OCI-LY7 (cell line): Measurements from ENCODE around the gene UBA7. TPM values are rescaled to one million over a fixed set of nuclear protein-coding genes. Genes with fewer than 3 reads are reported as not detected.

Experiments used
- Bru-seq: library from RNA; stranded (reverse); fragments of 400-500 nt; gene quantifications from one replicate; lab custom pipeline; 2021; lab: Mats Ljungman, UMichigan
- BruChase-seq, 2 experiments: library from RNA; stranded (reverse); fragments of 400-500 nt; gene quantifications; one replicate each; lab custom pipeline; 2021; lab: Mats Ljungman, UMichigan
- BruUV-seq: library from RNA; stranded (reverse); fragments of 400-500 nt; replicated peaks from 2 replicates; lab custom pipeline; 2021; lab: Mats Ljungman, UMichigan
- CTCF ChIA-PET: fragments of 300-600 bp; sonication (Branson Sonifier 250); formaldehyde crosslinking; loops from one replicate; lab custom pipeline; 2022; ENCODE audit warnings: antibody characterized with exemption; ENCODE audit not compliant: unreplicated experiment; lab: Charles Lee
- POLR2A ChIA-PET: fragments of 300-600 bp; sonication (Branson Sonifier 250); formaldehyde crosslinking; loops from one replicate; lab custom pipeline; 2022; ENCODE audit warnings: antibody characterized with exemption; lab: Charles Lee
- DNase-seq: peaks from one replicate; pipeline ENCODE4 v3.0.0-alpha.2; 2015; ENCODE audit warnings: low spot score
- H2AFZ ChIP-seq: fragments of 200-600 bp; sonication (generic), shearing (Covaris generic); 2 replicates; pipeline ENCODE4 v1.6.1; 2014; ENCODE audit warnings: mild to moderate bottlenecking, antibody characterized with exemption, low read length, moderate library complexity
- H3K27ac ChIP-seq: fragments of 200-600 bp; sonication (generic); 2 replicates; pipeline ENCODE4 v1.5.1; 2014; ENCODE audit warnings: mixed run types, low read depth, mild to moderate bottlenecking, moderate library complexity, low read length, inconsistent platforms; ENCODE audit not compliant: poor library complexity, severe bottlenecking
- H3K36me3 ChIP-seq: fragments of 200-600 bp; sonication (generic); 2 replicates; pipeline ENCODE4 v1.6.1; 2014; ENCODE audit warnings: mild to moderate bottlenecking, antibody characterized with exemption, low read length, moderate library complexity, mixed read lengths; ENCODE audit not compliant: insufficient read depth
- H3K4me1 ChIP-seq: fragments of 200-600 bp; sonication (generic); 2 replicates; pipeline ENCODE4 v1.5.1; 2014; ENCODE audit warnings: mild to moderate bottlenecking, low read length; ENCODE audit not compliant: insufficient read depth, poor library complexity, severe bottlenecking
- H3K4me2 ChIP-seq: fragments of 200-600 bp; sonication (generic); 2 replicates; pipeline ENCODE4 v1.6.1; 2014; ENCODE audit warnings: mild to moderate bottlenecking, low read length
- H3K4me3 ChIP-seq: fragments of 200-600 bp; sonication (generic); 2 replicates; pipeline ENCODE4 v1.5.1; 2014; ENCODE audit warnings: mild to moderate bottlenecking, low read depth, low read length; ENCODE audit not compliant: poor library complexity, severe bottlenecking
- H3K79me2 ChIP-seq: fragments of 200-600 bp; sonication (generic); 2 replicates; pipeline ENCODE4 v1.6.1; 2016; ENCODE audit warnings: low read depth, mild to moderate bottlenecking, low read length, moderate library complexity, mixed read lengths; ENCODE audit not compliant: insufficient read depth
- H3K9me2 ChIP-seq: fragments of 200-600 bp; sonication (generic); 2 replicates; pipeline ENCODE4 v1.6.1; 2016; ENCODE audit warnings: mild to moderate bottlenecking, low read length, mixed read lengths; ENCODE audit not compliant: insufficient read depth
- H3K9me3 ChIP-seq: fragments of 200-600 bp; sonication (generic); 2 replicates; pipeline ENCODE4 v1.6.1; 2014; ENCODE audit warnings: mild to moderate bottlenecking, mixed run types, low read length, mixed read lengths
- H4K20me1 ChIP-seq: fragments of 200-600 bp; sonication (generic); 2 replicates; pipeline ENCODE4 v1.6.1; 2014; ENCODE audit warnings: mild to moderate bottlenecking, antibody characterized with exemption, low read length, moderate library complexity, mixed read lengths; ENCODE audit not compliant: insufficient read depth
- CTCF ChIP-seq: fragments of 200-600 bp; sonication (generic); conservative IDR thresholded peaks from 2 replicates; pipeline ENCODE4 v1.5.1; 2014; ENCODE audit warnings: mild to moderate bottlenecking, antibody characterized with exemption, low read length, moderate library complexity, mixed read lengths
- EZH2phosphoT487 ChIP-seq: fragments of 200-600 bp; sonication (generic); IDR thresholded peaks from 2 replicates; pipeline ENCODE4 v1.6.1; 2018; ENCODE audit warnings: low read depth, borderline replicate concordance, mild to moderate bottlenecking, mixed run types, antibody characterized with exemption, low read length, moderate library complexity, mixed read lengths
- intact Hi-C: fragments of 100-400 bp; cut with micrococcal nuclease; formaldehyde crosslinking; loops from one replicate; pipeline ENCODE4 v1.10.0; 2022; ENCODE audit not compliant: unreplicated experiment
- long read RNA-seq: library from polyadenylated mRNA; stranded (forward); transcript quantifications from one replicate; pipeline ENCODE4 v2.0.0, GENCODE V29; 2022
- total RNA-seq, 2 experiments: library from RNA; depleted of rRNA in 1 of 2; stranded (reverse); fragments of >200 nt in 1 of 2; shearing (Covaris generic) in 1 of 2; gene quantifications; 2 replicates each; pipeline ENCODE4 v1.2.3, GENCODE V29; 2014 to 2022

Gene UBA7
- 18.1 and 26.3 TPM in 2 replicates for total RNA-seq (2014; rRNA removed; shearing (Covaris generic))
- 14.2 and 14.7 TPM in 2 replicates for total RNA-seq (2022)
- Bru-seq, nascent RNA, result percentile 29 among the genes with signal in this experiment
- percentile 40 among the genes with signal in this experiment for BruChase-seq, experiment 1, labeled RNA remaining after a 6-hour chase
- BruChase-seq, experiment 2, labeled RNA remaining after a 2-hour chase, result percentile 41 among the genes with signal in this experiment
- long read RNA-seq, partial matches to known transcripts, result 2 of 19 reads
- long read RNA-seq, other reads (novel, unspliced or antisense), result 11 of 19 reads

GRCh38 chr3:49813497-49814174 is at the start of gene UBA7:
UBA7 (minus strand) TSS chr3:49813953; CDS start chr3:49813787, 166 bp downstream.
- DNase-seq, result no peak
- ChIA-PET CTCF (interaction anchor here (0.6 to 1.2 kb wide), 2 partner anchors 8 to 10 kb away, joined by 3 to 5 read pairs; partner anchors contain the start of gene INKA1), POLR2A (interaction anchor here (0.6 to 1.5 kb wide), 3 partner anchors 9 to 122 kb away, joined by 3 to 6 read pairs (median 6); partner anchors contain the start of gene INKA1)
- H3K9me3 ChIP-seq, result no peaks in the 10 kb centered on the region
- H4K20me1 ChIP-seq, result no peaks in the 10 kb centered on the region
- H3K27ac ChIP-seq, result no peak within 1 kb of the TSS
- no peaks in the 10 kb centered on the region for H3K9me2 ChIP-seq
- H2AFZ ChIP-seq, result peak within 1 kb of the TSS; percentile 56
- no TSS peak for BruUV-seq
- no peaks in the 10 kb centered on the region for H3K79me2 ChIP-seq
- no peaks in the 10 kb centered on the region for H3K36me3 ChIP-seq
- intact Hi-C loops, result no loop called here
- H3K4me1 ChIP-seq, result peaks cover 19% of the 10 kb centered on the region
- peak within 1 kb of the TSS; percentile 49 for H3K4me2 ChIP-seq
- no peak for TF ChIP-seq EZH2phosphoT487
- H3K4me3 ChIP-seq, result peak within 1 kb of the TSS; percentile 27

GRCh38 chr3:49859576-49860305 is 46.0 kb upstream of the UBA7 start:
- BruUV-seq, result no TSS peak
- ChIA-PET POLR2A (no interaction called here), CTCF (no interaction called here)
- TF ChIP-seq CTCF (no peak), EZH2phosphoT487 (no peak)
- Histone ChIP-seq H4K20me1 (no peaks in the 10 kb centered on the region), H3K36me3 (peaks cover under 1% of the 10 kb centered on the region; the same call in 1 of the 2 replicates), H3K9me3 (no peaks in the 10 kb centered on the region), H3K4me1 (peaks cover 25% of the 10 kb centered on the region), H3K27ac (no peak overlapping the region), H3K9me2 (no peaks in the 10 kb centered on the region), H2AFZ (no peak overlapping the region), H3K4me2 (no peak overlapping the region), H3K4me3 (no peak overlapping the region), H3K79me2 (peaks cover 15% of the 10 kb centered on the region)
- intact Hi-C loops, result loop anchor here (5.0 kb wide), 1 partner anchor 43 kb away; the partner anchor contains the start of gene MST1R
- no peak for DNase-seq
